Measurements from ENCODE around the gene BBC3. TPM values are rescaled to one million over a fixed set of nuclear protein-coding genes. Genes with fewer than 3 reads are reported as not detected.

BBC3 gene
- total and polyA plus RNA-seq, 5 donors = 2.1 to 4.3 (median 3.8) TPM

GRCh38 chr19:47186446-47187334 lies 44.3 kb downstream of the BBC3 start:
- H3K4me1 ChIP-seq (ENCODE audit: control insufficient read depth, insufficient read depth, low read length) = peaks cover 12% of the 10 kb centered on the region
- intact Hi-C loops (cut with DNase I) = no loop called here
- WGBS = 67% methylated on average over 17 of the region's 17 CpGs
- H3K27me3 ChIP-seq (ENCODE audit: control insufficient read depth, insufficient read depth) = no peaks in the 10 kb centered on the region
- H3K4me3 ChIP-seq (ENCODE audit: low read length) = no peak overlapping the region
- no peak for ATAC-seq
- no peaks in the 10 kb centered on the region for H3K9me3 ChIP-seq (ENCODE audit: control insufficient read depth, low read length)
- peak overlapping the region; percentile 61 for H3K27ac ChIP-seq (ENCODE audit: low read length)
- DNase-seq = no peak

- H3K4me1 ChIP-seq (ENCODE audit: control insufficient read depth, insufficient read depth, low read length) = peaks cover 10% of the 10 kb centered on the region
- peak overlapping the region; percentile 86 for H3K27ac ChIP-seq (ENCODE audit: low read length)
- H3K27me3 ChIP-seq (ENCODE audit: control insufficient read depth, insufficient read depth) = no peaks in the 10 kb centered on the region
- H3K4me3 ChIP-seq (ENCODE audit: low read length) = no peak overlapping the region
- peak; percentile 51 to 62 for ATAC-seq
- DNase-seq = no peak
- intact Hi-C loops (cut with DNase I) = no loop called here
- H3K9me3 ChIP-seq (ENCODE audit: control insufficient read depth, low read length) = no peaks in the 10 kb centered on the region
- 58% methylated on average over 2 of the region's 2 CpGs for WGBS
Observed at GRCh38 chr19:47183601-47184000, 47.4 kb downstream of the BBC3 start.

GRCh38 chr19:47179653-47180310 lies 51.2 kb downstream of the BBC3 start:
- intact Hi-C loops (cut with DNase I) = no loop called here
- DNase-seq = no peak
- Histone ChIP-seq H3K27me3 (ENCODE audit: control insufficient read depth, insufficient read depth) (no peaks in the 10 kb centered on the region), H3K27ac (ENCODE audit: low read length) (no peak overlapping the region), H3K4me1 (ENCODE audit: control insufficient read depth, insufficient read depth, low read length) (peaks cover 16% of the 10 kb centered on the region), H3K9me3 (ENCODE audit: control insufficient read depth, low read length) (no peaks in the 10 kb centered on the region), H3K4me3 (ENCODE audit: low read length) (no peak overlapping the region)
- ATAC-seq = no peak
- WGBS = 77% methylated on average over 4 of the region's 4 CpGs

- H3K27ac ChIP-seq (ENCODE audit: low read length) = peak overlapping the region; percentile 20
- DNase-seq (no peak), ATAC-seq (peak; percentile 65 to 94)
- no peak overlapping the region for H3K4me3 ChIP-seq (ENCODE audit: low read length)
- WGBS = 33% methylated on average over 5 of the region's 5 CpGs
- peaks cover 8% of the 10 kb centered on the region for H3K4me1 ChIP-seq (ENCODE audit: control insufficient read depth, insufficient read depth, low read length)
- intact Hi-C loops (cut with DNase I) = no loop called here
- no peaks in the 10 kb centered on the region for H3K27me3 ChIP-seq (ENCODE audit: control insufficient read depth, insufficient read depth)
- H3K9me3 ChIP-seq (ENCODE audit: control insufficient read depth, low read length) = no peaks in the 10 kb centered on the region
Observed at GRCh38 chr19:47176627-47177090, 54.3 kb downstream of the BBC3 start.

- peaks cover 8% of the 10 kb centered on the region for H3K4me1 ChIP-seq (ENCODE audit: control insufficient read depth, insufficient read depth, low read length)
- no peaks in the 10 kb centered on the region for H3K9me3 ChIP-seq (ENCODE audit: control insufficient read depth, low read length)
- DNase-seq (no peak), ATAC-seq (no peak)
- 71% methylated on average over 5 of the region's 5 CpGs for WGBS
- H3K27me3 ChIP-seq (ENCODE audit: control insufficient read depth, insufficient read depth) = no peaks in the 10 kb centered on the region
- intact Hi-C loops (cut with DNase I) = no loop called here
- H3K4me3 ChIP-seq (ENCODE audit: low read length) = no peak overlapping the region
- H3K27ac ChIP-seq (ENCODE audit: low read length) = peak overlapping the region; percentile 20
Observed at GRCh38 chr19:47176071-47176626, 54.9 kb downstream of the BBC3 start.

- no peak overlapping the region for H3K27ac ChIP-seq (ENCODE audit: low read length)
- H3K9me3 ChIP-seq (ENCODE audit: control insufficient read depth, low read length) = no peaks in the 10 kb centered on the region
- no peaks in the 10 kb centered on the region for H3K27me3 ChIP-seq (ENCODE audit: control insufficient read depth, insufficient read depth)
- WGBS = 94% methylated on average over 19 of the region's 19 CpGs
- ATAC-seq (no peak), DNase-seq (no peak)
- no peak overlapping the region for H3K4me3 ChIP-seq (ENCODE audit: low read length)
- peaks cover 8% of the 10 kb centered on the region for H3K4me1 ChIP-seq (ENCODE audit: control insufficient read depth, insufficient read depth, low read length)
- intact Hi-C loops (cut with DNase I) = no loop called here
Observed at GRCh38 chr19:47172666-47173455, 58.1 kb downstream of the BBC3 start.

Small RNAs within 50 kb of the gene (microRNA-seq; reads per million reads assigned to microRNA genes)
- 0 reads per million in 2 donors for gene MIR3190
- gene MIR3191 = 0 reads per million in 2 donors

Other genes starting within 250 kb of the BBC3 start
- gene NPAS1, start 211.4 kb downstream of the BBC3 start, total RNA-seq = under 1 TPM; 0.24 to 0.77 (median 0.39) TPM
- 0.91 TPM for gene NPAS1, start 211.4 kb downstream of the BBC3 start, polyA plus RNA-seq
- gene TMEM160, start 182.6 kb downstream of the BBC3 start, total RNA-seq = 10 to 100 TPM; 33.9 to 40.9 (median 36.2) TPM
- 16.2 TPM for gene TMEM160, start 182.6 kb downstream of the BBC3 start, polyA plus RNA-seq
- gene ZC3H4, start 117.4 kb downstream of the BBC3 start, total RNA-seq = 10 to 100 TPM; 25.6 to 27.7 (median 26.8) TPM
- gene ZC3H4, start 117.4 kb downstream of the BBC3 start, polyA plus RNA-seq = 12.4 TPM
- gene SAE1, start 100.4 kb downstream of the BBC3 start, total RNA-seq = 10 to 100 TPM; 49.1 to 57.0 (median 53.5) TPM
- gene SAE1, start 100.4 kb downstream of the BBC3 start, polyA plus RNA-seq = 34.0 TPM
- 10 to 100 TPM; 18.1 to 27.5 (median 22.4) TPM for gene CCDC9, start 25.3 kb upstream of the BBC3 start, total RNA-seq
- gene CCDC9, start 25.3 kb upstream of the BBC3 start, polyA plus RNA-seq = 27.8 TPM
- gene INAFM1, start 43.7 kb upstream of the BBC3 start, total RNA-seq = 10 to 100 TPM; 13.3 to 16.9 (median 15.0) TPM
- 7.0 TPM for gene INAFM1, start 43.7 kb upstream of the BBC3 start, polyA plus RNA-seq
- gene C5AR1, start 78.7 kb upstream of the BBC3 start, total RNA-seq = 10 to 100 TPM in 1 of 4 donors, 1 to 10 TPM in 3; 5.9 to 11.7 (median 6.9) TPM
- 2.3 TPM for gene C5AR1, start 78.7 kb upstream of the BBC3 start, polyA plus RNA-seq
- gene C5AR2, start 101.0 kb upstream of the BBC3 start, total RNA-seq = 1 to 10 TPM in 3 of 4 donors, under 1 TPM in 1; 0.65 to 2.5 (median 1.4) TPM
- 0.79 TPM for gene C5AR2, start 101.0 kb upstream of the BBC3 start, polyA plus RNA-seq
- 1 to 10 TPM; 5.5 to 8.1 (median 6.1) TPM for gene DHX34, start 118.1 kb upstream of the BBC3 start, total RNA-seq
- 5.5 TPM for gene DHX34, start 118.1 kb upstream of the BBC3 start, polyA plus RNA-seq
- 1 to 10 TPM; 2.6 to 9.8 (median 6.1) TPM for gene MEIS3, start 188.3 kb upstream of the BBC3 start, total RNA-seq
- 4.1 TPM for gene MEIS3, start 188.3 kb upstream of the BBC3 start, polyA plus RNA-seq
- gene SLC8A2, start 240.7 kb upstream of the BBC3 start, total RNA-seq = under 1 TPM in 2 of 4 donors, not detected in 2; 0.09 to 0.26 TPM
- gene SLC8A2, start 240.7 kb upstream of the BBC3 start, polyA plus RNA-seq = 0.36 TPM

Measured in right cardiac atrium (tissue), 5 donors.